Measurements from ENCODE around the gene EVC2. TPM values are rescaled to one million over a fixed set of nuclear protein-coding genes. Genes with fewer than 3 reads are reported as not detected.

The EVC2 gene
- total RNA-seq, 1 donor from 2014 or later = 1.1 TPM

- H3K9me3 Mint-ChIP-seq = no peaks in the 10 kb centered on the region
- no peak overlapping the region for H3K4me3 Mint-ChIP-seq
- no peak overlapping the region for H3K27ac Mint-ChIP-seq
- H3K36me3 Mint-ChIP-seq (ENCODE audit: low read depth) = no peaks in the 10 kb centered on the region
- POLR2A ChIA-PET = no interaction called here
- H3K27me3 Mint-ChIP-seq = peaks cover 13% of the 10 kb centered on the region
- ATAC-seq (ENCODE audit: low read depth) (no peak), DNase-seq (no peak)
- CTCF ChIA-PET = no interaction called here
- peaks cover 11% of the 10 kb centered on the region for H3K4me1 Mint-ChIP-seq
- TF ChIP-seq CTCF (IDR thresholded peaks at IDR 0.05) = no peak
- intact Hi-C loops (cut with micrococcal nuclease) = no loop called here
These were observed 4.5 kb downstream of the EVC2 start for GRCh38 chr4:5703831-5704230.

DNA sequence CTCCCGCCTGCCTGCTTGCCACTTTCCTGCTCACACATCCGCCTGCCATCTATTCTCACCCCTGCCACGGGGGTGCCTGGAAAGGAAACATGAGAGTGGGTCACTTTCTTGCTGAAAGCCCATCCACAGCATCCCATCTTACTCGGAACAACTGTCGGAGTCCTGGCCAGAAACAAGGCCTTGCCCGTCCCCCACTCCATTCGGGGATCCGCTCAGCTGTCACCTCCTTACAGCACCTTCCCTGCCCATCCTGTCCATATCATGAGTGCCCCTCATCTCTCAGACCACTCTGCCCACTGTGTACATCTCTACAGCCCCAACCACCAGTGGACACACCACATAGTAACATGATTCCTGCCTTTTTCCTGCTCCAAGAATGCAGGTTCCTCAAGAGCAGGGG, 6.4 kb downstream of the EVC2 start:
- DNase-seq = no peak
- ChIA-PET POLR2A (no interaction called here), CTCF (no interaction called here)
- Mint-ChIP-seq H3K36me3 (ENCODE audit: low read depth) (no peaks in the 10 kb centered on the region), H3K9me3 (no peaks in the 10 kb centered on the region), H3K4me3 (no peak overlapping the region), H3K27ac (no peak overlapping the region), H3K27me3 (peaks cover 3% of the 10 kb centered on the region), H3K4me1 (peaks cover 2% of the 10 kb centered on the region)
- intact Hi-C loops (cut with micrococcal nuclease) = no loop called here
- TF ChIP-seq CTCF (IDR thresholded peaks at IDR 0.05) = no peak
- no peak for ATAC-seq (ENCODE audit: low read depth)

DNA sequence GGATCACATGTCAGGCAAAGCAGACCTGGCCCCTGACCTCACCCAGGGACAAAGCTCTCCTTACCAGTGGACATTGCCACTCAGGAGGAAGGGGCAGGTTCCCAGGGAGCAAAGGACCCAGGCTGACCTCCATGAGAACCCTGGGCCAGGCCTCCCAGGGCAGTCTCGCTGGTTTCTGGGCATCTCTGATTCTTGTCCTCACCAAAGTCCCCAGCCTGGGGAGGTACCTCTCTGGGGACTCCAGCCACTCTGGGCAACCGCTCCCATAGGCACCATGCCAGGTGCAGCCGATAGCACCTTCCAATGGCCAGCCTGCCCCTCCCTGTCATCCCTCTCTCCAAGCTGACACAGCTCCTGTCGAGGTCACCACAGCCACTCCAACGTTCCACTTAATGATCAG, 7.9 kb downstream of the EVC2 start:
- no peak overlapping the region for H3K27ac Mint-ChIP-seq
- intact Hi-C loops (cut with micrococcal nuclease) = no loop called here
- ATAC-seq (ENCODE audit: low read depth) (no peak), DNase-seq (no peak)
- POLR2A ChIA-PET = no interaction called here
- H3K27me3 Mint-ChIP-seq = no peaks in the 10 kb centered on the region
- CTCF ChIA-PET = no interaction called here
- no peak for TF ChIP-seq CTCF (IDR thresholded peaks at IDR 0.05)
- H3K4me1 Mint-ChIP-seq = no peaks in the 10 kb centered on the region
- H3K4me3 Mint-ChIP-seq = no peak overlapping the region
- no peaks in the 10 kb centered on the region for H3K36me3 Mint-ChIP-seq (ENCODE audit: low read depth)
- no peaks in the 10 kb centered on the region for H3K9me3 Mint-ChIP-seq

GRCh38 chr4:5696341-5696740, 12.0 kb downstream of the EVC2 start:
- Mint-ChIP-seq H3K27me3 (no peaks in the 10 kb centered on the region), H3K36me3 (ENCODE audit: low read depth) (no peaks in the 10 kb centered on the region), H3K4me3 (no peak overlapping the region), H3K27ac (no peak overlapping the region), H3K4me1 (no peaks in the 10 kb centered on the region), H3K9me3 (no peaks in the 10 kb centered on the region)
- DNase-seq (no peak), ATAC-seq (ENCODE audit: low read depth) (no peak)
- TF ChIP-seq CTCF (IDR thresholded peaks at IDR 0.05) = no peak
- intact Hi-C loops (cut with micrococcal nuclease) = no loop called here
- POLR2A ChIA-PET = no interaction called here
- CTCF ChIA-PET = no interaction called here

DNA sequence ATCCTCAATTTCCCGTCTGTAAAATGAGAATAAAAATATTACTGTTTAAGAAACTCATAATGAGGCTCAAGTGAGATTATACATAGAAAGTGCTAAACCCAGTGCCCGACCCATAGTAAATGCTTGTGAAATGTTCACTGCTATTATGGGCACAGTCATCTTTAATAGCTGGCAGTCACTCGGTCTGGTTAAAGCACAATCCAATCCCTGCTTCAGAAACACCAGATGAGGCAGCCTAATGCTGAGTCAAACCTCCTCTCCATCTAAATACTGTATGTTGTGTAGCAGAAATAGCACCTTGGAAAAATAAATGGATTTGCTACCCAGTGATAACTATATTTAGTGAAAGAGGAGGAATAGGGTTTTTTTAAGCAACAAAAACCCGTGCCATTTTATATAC, 14.5 kb downstream of the EVC2 start:
- H3K9me3 Mint-ChIP-seq = no peaks in the 10 kb centered on the region
- DNase-seq (no peak), ATAC-seq (ENCODE audit: low read depth) (no peak)
- no peaks in the 10 kb centered on the region for H3K27me3 Mint-ChIP-seq
- intact Hi-C loops (cut with micrococcal nuclease) = no loop called here
- H3K27ac Mint-ChIP-seq = no peak overlapping the region
- no peaks in the 10 kb centered on the region for H3K4me1 Mint-ChIP-seq
- POLR2A ChIA-PET = no interaction called here
- no peaks in the 10 kb centered on the region for H3K36me3 Mint-ChIP-seq (ENCODE audit: low read depth)
- CTCF ChIA-PET = no interaction called here
- no peak overlapping the region for H3K4me3 Mint-ChIP-seq
- TF ChIP-seq CTCF (IDR thresholded peaks at IDR 0.05) = no peak

Measured in activated B cell treated with CpG ODN at 0.5 μM for 24 hours (primary cell).